Measurements from ENCODE around the gene MVB12B.
"Not testable (repeated sequence)": the region's sequence is repeated elsewhere in the genome, so short reads cannot be mapped to it uniquely, and the experiment has no call there.

MVB12B gene

GRCh38 chr9:126474786-126475485 is 148.3 kb downstream of the MVB12B start:
- Mint-ChIP-seq H3K9me3 (no peaks in the 10 kb centered on the region), H3K27ac (peak overlapping the region in 2 of 3 experiments; percentile 61 to 69), H3K27me3 (ENCODE audit: low read depth) (no peaks in the 10 kb centered on the region), H3K4me1 (peaks cover 49% of the 10 kb centered on the region), H3K36me3 (ENCODE audit: low read depth) (peaks cover 23% of the 10 kb centered on the region), H3K4me3 (no peak overlapping the region)
- TF ChIP-seq, protein P1, sequence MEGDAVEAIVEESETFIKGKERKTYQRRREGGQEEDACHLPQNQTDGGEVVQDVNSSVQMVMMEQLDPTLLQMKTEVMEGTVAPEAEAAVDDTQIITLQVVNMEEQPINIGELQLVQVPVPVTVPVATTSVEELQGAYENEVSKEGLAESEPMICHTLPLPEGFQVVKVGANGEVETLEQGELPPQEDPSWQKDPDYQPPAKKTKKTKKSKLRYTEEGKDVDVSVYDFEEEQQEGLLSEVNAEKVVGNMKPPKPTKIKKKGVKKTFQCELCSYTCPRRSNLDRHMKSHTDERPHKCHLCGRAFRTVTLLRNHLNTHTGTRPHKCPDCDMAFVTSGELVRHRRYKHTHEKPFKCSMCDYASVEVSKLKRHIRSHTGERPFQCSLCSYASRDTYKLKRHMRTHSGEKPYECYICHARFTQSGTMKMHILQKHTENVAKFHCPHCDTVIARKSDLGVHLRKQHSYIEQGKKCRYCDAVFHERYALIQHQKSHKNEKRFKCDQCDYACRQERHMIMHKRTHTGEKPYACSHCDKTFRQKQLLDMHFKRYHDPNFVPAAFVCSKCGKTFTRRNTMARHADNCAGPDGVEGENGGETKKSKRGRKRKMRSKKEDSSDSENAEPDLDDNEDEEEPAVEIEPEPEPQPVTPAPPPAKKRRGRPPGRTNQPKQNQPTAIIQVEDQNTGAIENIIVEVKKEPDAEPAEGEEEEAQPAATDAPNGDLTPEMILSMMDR (IDR thresholded peaks at IDR 0.05; ENCODE audit: unreplicated experiment in 3 of 3): no peak

- Mint-ChIP-seq H3K4me1 (peaks cover 48% of the 10 kb centered on the region), H3K9me3 (no peaks in the 10 kb centered on the region), H3K27me3 (ENCODE audit: low read depth) (no peaks in the 10 kb centered on the region), H3K36me3 (ENCODE audit: low read depth) (peaks cover 30% of the 10 kb centered on the region), H3K4me3 (no peak overlapping the region), H3K27ac (no peak overlapping the region)
- TF ChIP-seq, protein P1 (IDR thresholded peaks at IDR 0.05; ENCODE audit: unreplicated experiment in 3 of 3): no peak
Observed at GRCh38 chr9:126475933-126476555, 149.4 kb downstream of the MVB12B start.

DNA sequence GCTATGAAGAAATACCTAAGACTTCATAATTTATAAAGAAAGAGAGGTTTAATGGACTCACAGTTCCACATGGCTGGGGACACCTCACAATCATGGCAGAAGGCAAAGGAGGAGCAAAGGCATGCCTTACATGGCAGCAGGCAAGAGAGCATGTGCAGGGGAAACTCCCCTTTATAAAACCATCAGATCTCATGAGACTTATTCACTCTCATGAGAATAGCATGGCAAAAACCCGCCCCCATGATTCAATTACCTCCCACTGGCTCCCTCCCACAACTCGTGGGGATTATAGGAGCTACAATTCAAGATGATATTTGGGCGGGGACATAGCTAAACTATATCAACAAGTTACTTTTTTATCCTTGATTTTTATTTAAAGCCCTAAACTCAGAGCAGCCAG is 150.8 kb downstream of the MVB12B start:
- H3K36me3 Mint-ChIP-seq (ENCODE audit: low read depth): peaks cover 36% of the 10 kb centered on the region
- not testable (repeated sequence) for H3K9me3 Mint-ChIP-seq; H3K27ac Mint-ChIP-seq; H3K27me3 Mint-ChIP-seq (ENCODE audit: low read depth); H3K4me3 Mint-ChIP-seq
- peaks cover 47% of the 10 kb centered on the region for H3K4me1 Mint-ChIP-seq

DNA sequence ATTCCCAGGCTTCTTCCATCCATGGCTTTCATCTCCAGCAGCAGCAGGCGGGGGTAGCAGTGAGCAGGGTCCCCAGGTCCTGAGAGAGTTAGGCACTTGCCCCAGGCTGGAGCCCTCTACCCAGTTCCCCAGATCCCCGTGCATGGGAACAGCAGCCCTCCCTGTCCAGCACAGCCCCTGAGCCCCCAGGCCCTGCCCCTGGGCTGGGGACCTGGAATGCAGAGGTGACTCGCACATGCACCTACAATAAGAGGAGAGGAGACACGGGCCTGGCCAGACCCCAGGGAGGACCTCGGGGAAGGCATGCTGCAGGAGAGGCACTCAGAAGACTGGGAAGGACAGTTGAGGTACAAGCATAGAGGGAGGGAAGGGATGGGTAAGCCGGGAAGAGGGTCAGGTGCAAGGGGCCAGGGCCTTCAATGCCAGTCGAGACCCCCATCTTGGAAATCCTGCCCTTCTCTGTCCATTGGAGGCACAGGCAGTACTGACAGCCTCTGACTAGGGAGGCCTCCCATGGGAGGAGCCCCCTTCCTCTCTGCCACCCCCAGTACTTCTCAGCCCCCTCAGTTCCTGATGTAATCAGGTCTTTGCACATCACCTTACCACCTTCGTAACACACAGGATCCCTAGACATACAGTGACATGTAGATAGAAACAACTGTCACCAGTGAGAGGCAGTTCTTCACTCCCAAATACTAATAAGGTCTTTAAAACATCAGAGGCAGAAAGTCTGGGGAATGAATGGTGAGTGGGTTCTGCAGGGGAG is 151.8 kb downstream of the MVB12B start:
- Mint-ChIP-seq H3K4me1 (peaks cover 43% of the 10 kb centered on the region), H3K4me3 (no peak overlapping the region), H3K36me3 (ENCODE audit: low read depth) (peaks cover 36% of the 10 kb centered on the region)

DNA sequence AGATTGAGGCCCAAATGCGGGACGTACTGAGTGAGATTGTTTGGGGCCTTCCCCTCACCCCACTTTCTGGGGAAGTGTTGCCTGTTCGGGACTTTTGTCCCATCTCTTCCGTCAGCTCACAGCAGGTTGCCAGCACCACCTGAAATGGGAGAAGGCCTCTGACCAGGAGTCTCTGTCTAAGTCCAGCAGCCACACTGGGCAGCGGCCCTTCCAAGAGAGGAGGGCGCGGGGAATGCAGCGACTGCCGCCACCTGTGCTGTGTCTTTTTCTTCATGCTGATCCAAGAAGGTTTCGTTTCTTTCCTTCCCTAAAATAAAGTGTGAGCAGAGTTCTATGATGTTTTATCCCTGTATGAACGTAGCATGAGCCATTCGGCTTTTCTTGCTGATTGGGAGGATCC is 152.9 kb downstream of the MVB12B start:
- Mint-ChIP-seq H3K27me3 (ENCODE audit: low read depth) (no peaks in the 10 kb centered on the region), H3K4me1 (peaks cover 32% of the 10 kb centered on the region), H3K9me3 (no peaks in the 10 kb centered on the region), H3K4me3 (no peak overlapping the region), H3K27ac (peak overlapping the region; percentile 10 to 36 (median 20)), H3K36me3 (ENCODE audit: low read depth) (peaks cover 37% of the 10 kb centered on the region)
- TF ChIP-seq, protein P1 (IDR thresholded peaks at IDR 0.05; ENCODE audit: unreplicated experiment in 3 of 3): no peak

More for the DNA sequence above, 151.8 kb downstream of the MVB12B start:
- Mint-ChIP-seq H3K27me3 (ENCODE audit: low read depth) (no peaks in the 10 kb centered on the region), H3K27ac (peak overlapping the region in 1 of 3 experiments; percentile 8), H3K9me3 (no peaks in the 10 kb centered on the region)
- TF ChIP-seq, protein P1 (IDR thresholded peaks at IDR 0.05; ENCODE audit: unreplicated experiment in 3 of 3): no peak

- peaks cover 32% of the 10 kb centered on the region for H3K36me3 Mint-ChIP-seq (ENCODE audit: low read depth)
- TF ChIP-seq, protein P1 (IDR thresholded peaks at IDR 0.05; ENCODE audit: unreplicated experiment in 3 of 3): no peak
- peaks cover 25% of the 10 kb centered on the region for H3K4me1 Mint-ChIP-seq
- H3K27me3 Mint-ChIP-seq (ENCODE audit: low read depth): no peaks in the 10 kb centered on the region
- H3K9me3 Mint-ChIP-seq: no peaks in the 10 kb centered on the region
- peak overlapping the region in 2 of 3 experiments; percentile 68 to 73 for H3K27ac Mint-ChIP-seq
- H3K4me3 Mint-ChIP-seq: no peak overlapping the region
Observed at GRCh38 chr9:126480813-126481212, 154.2 kb downstream of the MVB12B start.

Data from nephron (organoid).